SK-N-SH treated with all-trans-retinoic acid at 6 μM for 48 hours (cell line): ENCODE data around the gene BRPF1.

Source experiments
- BACH2 ChIP-seq: fragments of 250-450 bp; sonication (Bioruptor Pico); IDR thresholded peaks from 2 replicates; pipeline ENCODE4 v1.9.0; 2021; ENCODE audit warnings: mild to moderate bottlenecking, borderline replicate concordance
- ESRRG ChIP-seq: fragments of 250-450 bp; sonication (Bioruptor Pico); IDR thresholded peaks from 2 replicates; pipeline ENCODE4 v1.6.1; 2021; ENCODE audit warnings: mild to moderate bottlenecking
- GLIS3 ChIP-seq: fragments of 250-450 bp; sonication (Bioruptor Pico); IDR thresholded peaks from 2 replicates; pipeline ENCODE4 v1.5.0; 2020; ENCODE audit warnings: mild to moderate bottlenecking, moderate library complexity
- RARB ChIP-seq: fragments of 250-450 bp; sonication (Bioruptor Pico); IDR thresholded peaks from 2 replicates; pipeline ENCODE4 v1.8.0; 2021; ENCODE audit warnings: mild to moderate bottlenecking, moderate library complexity
- TSHZ2 ChIP-seq: fragments of 250-450 bp; sonication (Bioruptor Pico); IDR thresholded peaks from 2 replicates; pipeline ENCODE4 v1.5.0; 2020; ENCODE audit warnings: mild to moderate bottlenecking, moderate library complexity
- ZFP3 ChIP-seq: fragments of 250-450 bp; sonication (Bioruptor Pico); IDR thresholded peaks from 2 replicates; pipeline ENCODE4 v1.5.0; 2020; ENCODE audit warnings: mild to moderate bottlenecking, moderate library complexity
- ZFP30 ChIP-seq: fragments of 450-650 bp; formaldehyde crosslinking; IDR thresholded peaks from 2 replicates; pipeline ENCODE4 v1.5.0; 2022; ENCODE audit warnings: mild to moderate bottlenecking, moderate library complexity
- ZNF565 ChIP-seq: fragments of 450-650 bp; formaldehyde crosslinking; conservative IDR thresholded peaks from 2 replicates; pipeline ENCODE4 v1.5.0; 2020; ENCODE audit warnings: low read depth, mild to moderate bottlenecking, moderate library complexity
- TF ChIP-seq, protein P1 (sequence below): fragments of 250-450 bp; sonication (Bioruptor Pico); IDR thresholded peaks from 2 replicates; pipeline ENCODE4 v1.8.0; 2020; ENCODE audit warnings: mild to moderate bottlenecking, moderate library complexity, borderline replicate concordance

DNA sequence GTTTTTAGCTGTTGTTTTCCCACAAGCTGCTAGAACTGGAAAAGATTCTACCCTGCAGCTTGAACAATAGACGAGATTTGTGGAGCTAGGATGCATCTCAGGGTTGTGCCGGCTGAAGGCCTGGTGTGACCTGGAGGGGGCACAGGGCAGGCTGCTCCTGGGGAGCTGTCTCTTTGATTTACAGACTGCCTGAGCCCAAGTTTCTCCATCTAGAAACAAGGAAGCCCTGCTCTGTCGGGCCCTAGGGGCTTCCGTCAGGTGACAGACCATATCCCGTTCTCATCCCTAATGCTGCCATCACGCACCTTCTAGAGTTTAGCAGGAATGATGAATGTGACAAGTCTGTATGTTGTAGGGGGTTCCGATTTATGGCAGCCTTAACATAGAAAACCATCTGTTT lies 35.8 kb upstream of the BRPF1 start:
- TF ChIP-seq ZFP30 (CRISPR knock-in tag) (no peak), ZFP3 (CRISPR knock-in tag) (no peak), GLIS3 (CRISPR knock-in tag) (no peak), ESRRG (no peak), ZNF565 (no peak), BACH2 (CRISPR knock-in tag) (no peak), RARB (CRISPR knock-in tag) (no peak), TSHZ2 (CRISPR knock-in tag) (no peak)
- TF ChIP-seq, protein P1, sequence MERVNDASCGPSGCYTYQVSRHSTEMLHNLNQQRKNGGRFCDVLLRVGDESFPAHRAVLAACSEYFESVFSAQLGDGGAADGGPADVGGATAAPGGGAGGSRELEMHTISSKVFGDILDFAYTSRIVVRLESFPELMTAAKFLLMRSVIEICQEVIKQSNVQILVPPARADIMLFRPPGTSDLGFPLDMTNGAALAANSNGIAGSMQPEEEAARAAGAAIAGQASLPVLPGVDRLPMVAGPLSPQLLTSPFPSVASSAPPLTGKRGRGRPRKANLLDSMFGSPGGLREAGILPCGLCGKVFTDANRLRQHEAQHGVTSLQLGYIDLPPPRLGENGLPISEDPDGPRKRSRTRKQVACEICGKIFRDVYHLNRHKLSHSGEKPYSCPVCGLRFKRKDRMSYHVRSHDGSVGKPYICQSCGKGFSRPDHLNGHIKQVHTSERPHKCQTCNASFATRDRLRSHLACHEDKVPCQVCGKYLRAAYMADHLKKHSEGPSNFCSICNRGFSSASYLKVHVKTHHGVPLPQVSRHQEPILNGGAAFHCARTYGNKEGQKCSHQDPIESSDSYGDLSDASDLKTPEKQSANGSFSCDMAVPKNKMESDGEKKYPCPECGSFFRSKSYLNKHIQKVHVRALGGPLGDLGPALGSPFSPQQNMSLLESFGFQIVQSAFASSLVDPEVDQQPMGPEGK (CRISPR knock-in tag) = no peak
